HCEC 1CT (cell line): Measurements from ENCODE around the gene HCN1.

ENCODE experiments used
- DNase-seq: peaks from one replicate; pipeline ENCODE4 v3.0.0-alpha.2; 2017

HCN1 gene

GRCh38 chr5:45696206-45696836 lies at the start of gene HCN1:
Gene HCN1 (minus strand): TSS chr5:45696380.
- DNase-seq, result no peak

- DNase-seq, result no peak
Measured at GRCh38 chr5:45741110-45741509, 44.9 kb upstream of the HCN1 start.

DNA sequence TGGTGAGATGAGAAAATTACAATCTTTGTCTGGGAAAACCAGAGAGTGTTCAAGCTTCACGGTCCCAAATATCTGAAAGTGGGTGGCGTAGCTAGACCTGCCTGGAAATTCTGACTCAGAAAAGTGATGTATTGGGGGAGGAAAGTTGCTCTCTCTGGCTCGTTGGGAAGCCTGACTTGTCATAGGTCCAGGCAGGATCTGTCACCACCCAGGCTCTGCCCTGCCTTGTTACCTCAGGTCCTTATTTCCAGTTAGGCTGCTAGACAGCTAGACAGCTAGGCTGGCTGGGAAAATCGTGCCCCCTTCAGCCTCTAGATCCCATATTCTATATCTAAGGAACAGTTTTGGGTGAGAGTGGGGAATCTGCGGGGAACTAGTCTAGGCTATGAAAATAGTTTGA lies 41.0 kb upstream of the HCN1 start:
- DNase-seq, result no peak

DNA sequence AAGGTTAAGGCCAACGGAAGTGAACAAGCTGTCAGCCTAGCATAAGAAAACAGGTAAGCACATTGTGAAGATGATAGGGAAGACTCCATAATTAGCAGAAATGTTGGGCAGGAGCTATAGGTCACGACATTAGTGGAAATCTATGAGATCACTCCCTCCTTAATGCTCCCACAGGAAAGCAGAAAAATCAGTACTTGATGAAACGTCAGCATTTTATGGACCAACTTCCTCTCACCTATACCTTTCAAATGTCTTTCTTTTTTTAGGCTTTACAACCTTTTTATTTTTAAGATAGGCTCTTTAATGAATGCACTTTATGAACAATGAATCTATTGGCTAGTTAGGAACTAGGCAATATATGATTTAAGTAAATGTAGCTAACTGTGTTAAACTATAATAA lies 29.4 kb upstream of the HCN1 start:
- no peak for DNase-seq

- no peak for DNase-seq
Measured at GRCh38 chr5:45697201-45697600, 1.0 kb upstream of the HCN1 start.

DNA sequence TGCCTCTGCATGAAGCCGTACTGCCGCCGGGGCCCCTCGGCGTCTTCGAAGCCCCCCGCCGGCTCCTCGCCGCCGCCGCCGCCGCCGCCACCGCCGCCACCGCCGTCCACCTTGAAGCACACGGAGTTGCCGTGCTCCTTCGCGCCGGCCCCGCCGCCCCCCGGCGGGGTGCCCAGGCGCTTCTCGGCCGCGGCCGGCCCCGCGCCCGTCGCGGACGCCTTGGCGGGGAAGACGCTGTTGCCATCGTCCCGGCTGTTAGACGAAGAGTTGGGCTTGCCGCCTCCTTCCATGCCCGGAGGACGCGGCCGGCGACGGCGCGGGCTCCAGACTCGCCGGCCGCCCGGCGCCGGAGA lies 400 bp downstream of the HCN1 start:
- no peak for DNase-seq

DNA sequence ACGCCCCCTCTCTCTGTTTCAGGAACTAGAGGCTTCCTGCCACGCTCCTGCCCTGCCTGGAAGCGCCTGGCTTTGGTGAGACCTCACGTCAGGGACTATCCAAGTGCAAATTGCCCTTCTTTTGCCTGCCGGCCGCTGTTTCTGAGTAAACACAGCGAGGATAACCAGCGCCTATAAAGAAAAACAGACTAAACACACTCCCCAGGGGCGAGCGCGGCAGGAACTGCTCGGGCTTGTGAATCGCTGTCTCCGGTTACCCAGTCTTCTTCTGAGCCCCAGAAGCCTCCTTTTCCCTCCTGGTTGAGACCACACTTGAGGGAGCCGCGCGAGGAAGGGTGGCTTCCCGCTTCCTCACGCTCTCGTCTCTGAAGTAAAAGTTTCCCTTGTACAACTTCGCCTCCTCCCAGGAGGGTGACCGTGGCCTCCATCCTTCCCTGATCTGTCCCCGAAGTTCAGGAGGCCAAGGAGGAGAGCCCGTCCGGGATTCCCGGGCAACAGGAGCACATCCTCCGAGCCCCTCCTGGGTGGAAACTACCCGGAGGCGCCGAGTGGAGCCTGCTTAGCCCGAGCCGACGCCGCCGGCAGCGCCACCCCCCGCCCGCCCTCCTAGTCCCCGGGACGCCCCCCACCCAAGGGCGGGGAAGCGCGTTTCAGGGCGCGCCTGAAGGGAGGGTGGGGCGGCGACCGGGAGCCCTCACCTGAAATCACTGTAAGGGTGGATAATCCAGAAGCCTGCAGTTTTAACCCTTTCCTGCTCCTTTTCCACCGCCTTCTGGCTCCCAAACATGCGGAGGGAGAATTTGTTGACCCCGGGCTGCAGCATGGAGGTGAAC lies 993 bp downstream of the HCN1 start:
- DNase-seq, result no peak

DNA sequence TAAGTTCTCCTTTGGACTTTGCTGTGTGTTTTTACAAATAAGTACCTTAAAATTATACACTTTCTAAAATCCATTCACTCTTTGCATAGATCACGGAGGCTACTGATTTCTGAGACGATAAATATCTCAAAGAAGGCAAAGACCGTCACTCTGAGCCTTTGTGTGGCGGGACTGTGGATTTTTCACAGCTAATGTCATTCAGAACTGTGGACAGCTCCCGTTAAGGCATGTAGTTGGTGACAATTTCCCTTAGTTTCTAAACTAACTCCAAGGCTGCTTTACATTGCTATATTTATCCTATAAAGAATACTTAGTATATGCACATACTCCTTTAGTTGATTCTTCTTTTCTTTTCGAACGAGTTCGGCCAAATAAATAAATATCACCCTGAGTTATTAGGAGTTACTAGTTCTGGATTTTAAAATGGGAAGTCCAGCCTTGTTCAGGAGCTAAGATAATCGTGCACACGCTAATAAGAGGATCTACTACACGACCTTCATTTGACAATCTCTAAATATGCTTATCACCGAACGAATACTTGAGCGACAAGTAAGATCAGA lies 1.8 kb downstream of the HCN1 start:
- DNase-seq, result no peak

- no peak for DNase-seq
Measured at GRCh38 chr5:45692481-45692880, 3.7 kb downstream of the HCN1 start.

DNA sequence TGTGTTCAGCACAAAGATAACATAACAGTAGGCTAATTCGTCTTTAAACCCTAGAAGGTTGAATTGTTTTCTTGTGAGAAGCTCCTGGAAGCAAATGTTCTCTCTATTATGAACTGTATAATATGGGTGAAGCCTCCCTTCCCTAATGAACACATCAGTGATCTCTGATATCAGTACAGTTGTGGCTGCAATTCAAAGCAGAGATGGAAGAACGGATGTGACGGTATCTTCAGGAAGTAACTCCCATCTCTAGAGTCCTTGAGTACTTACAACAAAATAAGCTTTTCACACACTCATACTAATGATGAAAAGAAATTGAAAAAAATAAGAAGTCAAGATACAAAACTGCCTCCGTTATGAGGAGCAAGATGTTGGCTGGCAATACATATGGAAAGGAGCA lies 4.5 kb downstream of the HCN1 start:
- DNase-seq, result no peak

GRCh38 chr5:45687701-45688100 lies 8.5 kb downstream of the HCN1 start:
- no peak for DNase-seq

DNA sequence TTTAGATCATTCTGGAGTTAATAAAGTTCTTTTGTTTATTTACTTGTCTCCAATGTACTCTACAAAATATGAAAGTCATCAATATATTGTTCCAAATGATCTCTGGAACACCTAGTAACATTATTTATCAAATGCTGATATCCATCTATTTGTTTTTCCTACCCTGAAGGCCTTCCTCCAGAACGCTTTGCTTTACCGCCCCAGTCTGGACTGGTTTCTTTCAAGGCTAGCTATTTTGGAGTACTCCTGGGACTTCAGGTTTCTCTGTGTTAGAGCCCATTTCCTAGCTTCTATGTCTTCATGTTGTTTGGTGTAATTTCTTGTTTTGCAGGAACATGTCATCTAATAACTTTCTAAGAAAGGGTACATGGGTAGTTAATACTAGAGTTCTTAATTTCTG lies 9.6 kb downstream of the HCN1 start:
- no peak for DNase-seq

DNA sequence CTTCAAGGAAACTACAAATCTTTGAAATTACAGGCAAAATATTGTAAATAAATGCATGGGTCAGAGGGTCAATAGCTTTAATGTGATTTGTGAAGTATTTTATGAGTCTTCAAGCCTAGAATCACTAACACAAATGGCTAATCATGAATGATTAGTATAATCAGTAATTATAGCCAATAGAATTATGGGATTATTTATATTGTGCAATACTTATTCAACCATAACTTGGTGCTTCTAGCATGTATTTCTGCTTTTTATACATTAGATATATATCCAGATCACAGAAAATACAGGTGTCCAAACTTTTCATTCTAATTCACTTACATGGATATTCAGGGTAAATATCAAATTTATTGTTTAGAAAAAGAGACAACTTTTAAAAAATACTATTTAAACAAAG lies 12.1 kb downstream of the HCN1 start:
- no peak for DNase-seq

DNA sequence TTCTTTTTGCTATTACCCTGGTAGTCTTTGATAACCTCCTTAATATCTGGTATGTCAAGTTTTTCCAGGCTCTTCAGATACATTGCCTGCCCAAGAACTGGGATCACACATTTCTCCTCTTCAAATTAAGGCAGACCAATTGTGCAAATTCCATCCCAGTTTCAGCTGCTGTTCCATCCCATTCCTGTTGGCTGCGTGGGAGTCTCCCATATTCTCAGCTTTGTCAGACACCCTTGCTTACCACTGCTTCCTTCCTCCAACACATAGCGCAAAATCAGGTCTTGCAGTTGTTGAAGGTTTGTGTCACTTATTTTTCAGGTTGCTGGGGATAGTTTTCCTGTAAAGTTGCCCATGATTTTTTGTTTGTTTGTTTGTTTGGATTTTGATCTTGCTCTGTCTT lies 15.2 kb downstream of the HCN1 start:
- no peak for DNase-seq

- no peak for DNase-seq
Measured at GRCh38 chr5:45677524-45677923, 18.7 kb downstream of the HCN1 start.

- DNase-seq, result no peak
Measured at GRCh38 chr5:45672271-45672670, 23.9 kb downstream of the HCN1 start.

GRCh38 chr5:45648744-45649143 lies 47.4 kb downstream of the HCN1 start:
- DNase-seq, result no peak

- DNase-seq, result no peak
Measured at GRCh38 chr5:45643056-45643455, 53.1 kb downstream of the HCN1 start.

- no peak for DNase-seq
Measured at GRCh38 chr5:45642370-45642769, 53.8 kb downstream of the HCN1 start.

- DNase-seq, result no peak
Measured at GRCh38 chr5:45639040-45639439, 57.1 kb downstream of the HCN1 start.

DNA sequence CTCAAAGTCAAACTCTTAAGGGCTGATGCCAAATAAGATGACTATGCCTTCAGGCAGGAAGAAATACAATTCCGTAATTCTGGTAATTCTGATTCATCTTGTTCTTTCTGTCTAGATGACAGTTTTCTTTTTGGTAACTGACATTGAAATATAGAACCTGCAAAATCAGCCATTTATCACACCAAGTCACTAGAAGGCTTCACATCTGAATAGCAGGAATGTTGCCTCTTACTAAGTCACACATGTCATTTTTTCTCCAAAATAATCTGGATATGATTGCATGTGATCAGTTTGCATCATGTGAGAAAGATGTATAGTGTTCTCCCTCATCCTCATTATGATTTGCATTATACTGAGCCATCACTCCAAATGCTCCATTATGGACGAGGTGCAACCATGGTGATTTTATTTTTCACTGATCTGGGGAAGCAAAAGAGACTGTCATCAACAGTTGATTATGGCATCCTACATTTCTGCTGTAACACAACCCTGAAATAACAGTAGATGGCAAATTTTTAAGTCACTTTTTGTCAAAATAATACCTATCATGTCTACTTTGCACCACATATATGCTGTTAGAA lies 69.0 kb downstream of the HCN1 start:
- no peak for DNase-seq

DNA sequence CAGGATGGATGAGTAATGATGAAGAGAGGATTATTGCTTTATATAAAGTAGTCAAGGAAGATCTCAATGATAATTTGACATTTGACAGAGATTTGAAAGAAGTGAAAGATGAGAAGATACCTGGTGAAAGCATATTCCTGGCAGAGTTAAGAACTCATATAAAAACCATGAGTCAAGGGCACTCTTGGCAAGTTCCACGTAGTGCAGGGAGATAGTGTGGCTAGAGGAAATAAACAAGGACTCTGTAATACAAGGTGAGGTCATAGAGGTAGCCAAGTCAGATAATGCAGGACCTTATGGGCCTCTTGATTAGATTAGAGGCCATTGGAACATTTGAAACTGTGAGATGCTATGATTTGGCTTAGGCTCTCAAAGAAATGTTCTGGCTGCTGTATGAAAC lies 72.3 kb downstream of the HCN1 start:
- DNase-seq, result no peak

DNA sequence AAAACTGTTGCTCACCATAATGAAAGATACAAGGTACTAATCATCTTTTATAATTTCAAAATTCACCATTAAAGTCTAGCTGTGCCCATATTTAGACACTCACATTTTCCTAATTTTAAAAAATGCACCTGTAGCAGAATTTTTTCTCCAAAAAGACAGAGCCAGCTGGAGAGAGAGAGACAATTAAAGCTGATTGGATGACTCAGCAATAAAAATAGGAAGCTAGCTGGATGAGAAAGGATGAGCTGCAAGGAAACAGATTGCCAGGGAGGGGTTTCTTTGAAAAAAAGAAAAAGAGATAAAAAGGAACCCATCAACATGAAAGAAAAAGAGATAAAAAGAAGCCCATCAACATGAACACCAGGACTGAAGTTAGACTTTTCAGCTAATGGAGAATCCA lies 73.8 kb downstream of the HCN1 start:
- no peak for DNase-seq

- DNase-seq, result no peak
Measured at GRCh38 chr5:45617859-45618416, 78.2 kb downstream of the HCN1 start.
